ENCODE measurements around the gene ZC3H7B.

ZC3H7B gene

GRCh38 chr22:41408665-41409064, 107.3 kb downstream of the ZC3H7B start:
- ChIA-PET CTCF (interaction anchor here (1.3 kb wide), 2 partner anchors 93 to 116 kb away, joined by 3 to 4 read pairs; no protein-coding TSS in a partner anchor), POLR2A (no interaction called here)
- H3K4me1 ChIP-seq (ENCODE audit: control extremely low read depth in 1 of 4, control insufficient read depth in 4 of 4, insufficient read depth in 4 of 4, low read length in 3 of 4) = peaks cover 0 to 21% (median 12%) of the 10 kb centered on the region in 4 experiments
- no peak for DNase-seq
- H3K27ac ChIP-seq (ENCODE audit: insufficient read depth in 1 of 2, low read depth in 1 of 2, low read length in 2 of 2, poor library complexity in 1 of 2, severe bottlenecking in 2 of 2) = no peak overlapping the region
- no peak overlapping the region for H3K4me3 ChIP-seq (ENCODE audit: control insufficient read depth in 1 of 7, extremely low read depth in 1 of 7, insufficient read depth in 4 of 7, low read depth in 2 of 7, low read length in 6 of 7)
- H3K36me3 ChIP-seq (ENCODE audit: control insufficient read depth in 4 of 4, insufficient read depth in 4 of 4, low read length in 3 of 4) = no peaks in the 10 kb centered on the region
- no peaks in the 10 kb centered on the region for H3K27me3 ChIP-seq (replicated peaks in 2 of 5; ENCODE audit: control insufficient read depth in 4 of 5, insufficient read depth in 5 of 5, low read length in 4 of 5)
- H3K9me3 ChIP-seq (ENCODE audit: control extremely low read depth in 1 of 5, control insufficient read depth in 4 of 5, insufficient read depth in 2 of 5, low read depth in 1 of 5, low read length in 4 of 5) = no peaks in the 10 kb centered on the region
- WGBS (ENCODE audit: insufficient coverage) = 100% methylated on average over 4 of the region's 8 CpGs
